Colonic mucosa (tissue), 4 donors: ENCODE data around the gene NOL4L. TPM values are rescaled to one million over a fixed set of nuclear protein-coding genes. Genes with fewer than 3 reads are reported as not detected.
A peak's percentile ranks its signal among the peaks of the same experiment; 100 is the strongest.

Source experiments
- DNase-seq: peaks from one replicate; pipeline ENCODE4 v3.0.0-alpha.2; 2020
- H3K27ac ChIP-seq: fragments of 200-600 bp; one replicate; pipeline ENCODE4 v1.8.0; 2021
- H3K27me3 ChIP-seq: fragments of 200-600 bp; one replicate; pipeline ENCODE4 v1.8.0; 2021
- H3K36me3 ChIP-seq: fragments of 200-600 bp; one replicate; pipeline ENCODE4 v1.8.0; 2021
- H3K4me1 ChIP-seq: fragments of 200-600 bp; one replicate; pipeline ENCODE4 v1.8.0; 2021; ENCODE audit warnings: mild to moderate bottlenecking
- H3K4me3 ChIP-seq: fragments of 200-600 bp; one replicate; pipeline ENCODE4 v1.8.0; 2021
- H3K9ac ChIP-seq, 2 donors: one replicate each; pipeline ENCODE4 v1.7.0; 2013; ENCODE audit warnings: control low read depth in 2 of 2, low read depth in 2 of 2, low read length in 2 of 2
- H3K9me3 ChIP-seq: fragments of 200-600 bp; one replicate; pipeline ENCODE4 v1.8.0; 2021
- CTCF ChIP-seq: fragments of 200-600 bp; IDR thresholded peaks from one replicate; pipeline ENCODE4 v1.8.0; 2022; ENCODE audit warnings: antibody characterized with exemption, mild to moderate bottlenecking
- intact Hi-C: fragments of 100-400 bp; cut with DNase I; formaldehyde crosslinking; loops from one replicate; pipeline ENCODE4 v1.14.1; 2022
- total RNA-seq, 2 donors: library from RNA; stranded (reverse); fragmentation: NEBNext Ultra II Directional in 1 of 2; extraction: Animal tissue kit (Norgen Biotek cat#: 25700) in 1 of 2; gene quantifications; one replicate each; pipeline ENCODE4 v1.2.1, GENCODE V29; 2021
- donor health status: healthy.
- donor health status: DM: no; HTN: no; CAD: no.
- donor health status: DM: no; HTN: no; CAD: no.

The NOL4L gene
- total RNA-seq, 2 donors from 2014 or later, result 54.2 to 58.0 TPM

DNA sequence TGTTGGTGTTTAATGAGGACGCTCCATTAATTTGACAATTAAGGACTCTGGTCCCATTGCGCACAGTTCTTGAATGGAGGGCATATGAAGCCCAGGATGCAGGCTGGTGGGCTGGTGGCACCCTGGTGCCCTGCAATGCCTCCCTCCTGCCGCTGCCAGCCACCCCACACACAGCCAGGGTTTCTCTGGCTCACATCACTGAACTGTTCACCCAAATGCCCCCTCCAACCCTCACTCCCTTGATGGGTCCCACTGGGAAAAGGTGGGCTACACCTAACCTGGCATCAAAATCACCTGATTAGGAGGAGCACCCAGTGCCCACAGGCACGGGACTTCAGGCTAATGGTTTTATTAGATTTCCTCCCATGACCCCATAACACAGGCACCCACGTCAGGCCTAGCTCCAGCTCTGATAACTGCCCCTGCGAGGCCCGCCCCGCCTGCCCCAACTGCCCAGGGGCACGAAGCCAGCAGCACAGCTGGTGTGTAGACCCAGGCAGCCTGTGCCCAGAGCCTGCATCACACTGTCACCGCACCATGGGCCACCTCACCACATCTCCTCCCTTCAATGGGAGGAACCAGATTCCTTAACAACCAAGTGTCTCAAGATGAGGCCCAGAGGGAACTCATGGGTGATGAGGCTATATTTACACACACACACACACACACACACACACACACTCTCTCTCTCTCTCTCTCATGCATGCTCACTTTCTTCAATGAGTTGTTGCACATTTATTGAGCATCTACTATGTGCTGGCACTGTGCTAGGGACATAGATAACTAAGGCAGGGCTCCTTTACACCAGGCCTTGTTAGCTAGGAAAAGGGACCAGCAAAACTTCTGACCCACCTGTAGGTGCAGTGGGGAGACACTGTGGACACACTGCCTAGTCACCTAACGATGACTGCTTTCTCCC, 107.3 kb downstream of the NOL4L start:
- no peak for TF ChIP-seq CTCF
- Histone ChIP-seq H3K27me3 (no peaks in the 10 kb centered on the region), H3K4me3 (no peak overlapping the region), H3K27ac (peak overlapping the region; percentile 95), H3K9me3 (no peaks in the 10 kb centered on the region), H3K4me1 (peaks cover 59% of the 10 kb centered on the region), H3K9ac (peak overlapping the region in 1 of 2 donors; percentile 97), H3K36me3 (no peaks in the 10 kb centered on the region)
- intact Hi-C loops, result no loop called here
- DNase-seq, result peak; percentile 68

DNA sequence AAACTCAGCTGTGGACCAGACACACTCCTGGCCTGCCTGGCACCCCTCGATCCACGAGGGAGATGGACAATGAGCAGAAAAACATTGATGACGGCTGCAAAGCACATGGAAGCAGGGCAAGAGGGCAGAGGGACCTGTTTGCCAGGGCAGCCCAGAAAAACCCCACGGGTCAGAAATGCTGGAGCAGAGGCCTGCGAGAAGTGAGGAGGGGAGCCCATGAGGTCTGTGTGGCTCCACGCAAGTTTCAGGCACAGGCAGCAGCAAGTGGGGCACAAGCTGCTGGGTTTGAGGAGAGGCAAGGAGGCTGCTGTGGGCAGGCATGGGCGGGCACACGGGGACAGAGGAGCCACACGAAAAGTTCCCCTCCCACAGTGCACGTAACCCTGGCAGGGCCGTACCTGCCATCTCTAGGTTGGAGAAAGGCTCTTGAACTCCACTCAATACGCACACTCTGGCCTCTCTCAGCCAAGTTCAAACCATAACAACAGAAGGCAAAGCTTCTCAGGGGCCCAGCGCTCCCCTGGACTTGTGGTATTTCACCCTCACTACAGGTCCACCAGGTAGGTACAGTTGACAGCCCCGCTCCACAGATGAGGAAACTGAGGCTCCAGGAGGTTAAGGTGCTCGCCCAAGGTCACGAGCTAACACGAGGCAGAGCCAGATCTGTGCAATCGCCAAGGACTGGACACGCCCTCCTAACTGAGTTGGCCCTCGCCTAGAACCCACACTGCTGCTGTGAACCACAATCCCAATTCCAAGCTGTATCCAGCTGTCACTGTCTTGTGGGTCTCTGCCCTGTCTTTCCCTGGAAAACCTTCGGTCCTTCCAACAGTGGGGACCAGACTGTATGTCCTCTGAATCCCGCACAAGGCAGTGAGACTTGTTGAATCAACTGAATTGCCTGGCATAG, 108.2 kb downstream of the NOL4L start:
- Histone ChIP-seq H3K4me3 (no peak overlapping the region), H3K9ac (peak overlapping the region in 1 of 2 donors; percentile 97), H3K36me3 (peaks cover 5% of the 10 kb centered on the region), H3K9me3 (no peaks in the 10 kb centered on the region), H3K4me1 (peaks cover 69% of the 10 kb centered on the region), H3K27ac (peak overlapping the region; percentile 95), H3K27me3 (no peaks in the 10 kb centered on the region)
- no peak for DNase-seq
- intact Hi-C loops, result no loop called here
- TF ChIP-seq CTCF, result no peak

DNA sequence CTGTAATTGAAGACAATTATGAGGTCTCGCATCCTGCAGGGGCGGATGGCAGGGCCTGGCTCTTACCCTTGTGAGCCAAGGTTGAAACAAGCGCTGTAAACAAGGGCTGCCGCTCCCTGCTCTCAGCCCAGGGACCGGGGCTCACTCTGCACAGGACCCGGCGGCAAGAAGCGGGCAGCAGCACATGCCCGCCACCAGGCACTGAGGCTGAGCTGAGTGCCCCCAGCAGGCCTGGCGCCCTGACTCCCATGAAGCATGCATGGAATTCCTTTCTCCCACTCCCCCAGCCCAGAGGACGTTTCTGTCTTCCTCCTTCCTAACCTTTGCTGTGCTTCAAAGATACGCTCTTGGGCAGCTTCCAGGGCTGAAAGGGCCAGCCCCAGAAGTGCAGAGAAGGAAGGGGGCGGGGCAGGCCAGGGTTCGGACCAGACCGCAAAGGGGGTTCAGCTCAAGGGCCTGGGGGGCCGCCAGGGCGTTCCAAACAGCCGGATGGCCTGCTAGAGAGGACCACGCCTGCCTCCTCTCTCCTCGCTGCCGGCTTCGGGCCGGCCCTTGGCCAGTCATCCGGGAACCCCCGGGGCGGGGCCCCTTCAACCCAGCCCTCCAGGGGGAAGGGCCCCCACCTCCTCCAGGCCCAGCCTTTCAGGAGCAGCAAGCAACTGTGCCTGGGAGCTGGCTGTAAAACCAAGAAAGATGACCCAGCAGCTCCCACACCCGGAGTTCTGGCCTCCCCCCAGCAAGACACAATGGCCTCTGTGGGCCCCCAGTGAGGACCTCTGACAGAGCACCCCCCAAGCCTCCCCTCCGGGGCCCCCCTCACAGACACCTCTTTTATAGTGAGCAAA, 109.9 kb downstream of the NOL4L start:
- Histone ChIP-seq H3K27me3 (no peaks in the 10 kb centered on the region), H3K27ac (peak overlapping the region; percentile 95), H3K4me3 (peak overlapping the region; percentile 21), H3K4me1 (peaks cover 75% of the 10 kb centered on the region), H3K9me3 (no peaks in the 10 kb centered on the region), H3K9ac (peak overlapping the region; percentile 76 to 97), H3K36me3 (peaks cover 5% of the 10 kb centered on the region)
- DNase-seq, result peak; percentile 96
- intact Hi-C loops, result no loop called here
- no peak for TF ChIP-seq CTCF

DNA sequence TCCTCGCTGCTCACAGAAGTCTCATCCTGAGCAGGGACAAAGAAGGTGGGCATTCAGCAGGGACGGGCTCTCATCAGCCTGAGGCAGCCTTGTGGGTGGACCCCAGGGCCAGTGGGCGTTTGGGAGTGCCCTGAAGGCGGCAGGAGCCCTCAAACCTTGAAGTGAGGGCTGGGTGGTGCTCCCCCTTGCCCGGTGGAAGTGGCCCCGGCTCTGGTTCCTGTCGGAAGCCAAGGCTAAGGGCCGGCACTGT, 110.5 kb downstream of the NOL4L start:
- no peak for DNase-seq
- Histone ChIP-seq H3K27me3 (no peaks in the 10 kb centered on the region), H3K9ac (peak overlapping the region; percentile 76 to 97), H3K36me3 (peaks cover 5% of the 10 kb centered on the region), H3K27ac (peak overlapping the region; percentile 95), H3K9me3 (no peaks in the 10 kb centered on the region), H3K4me3 (peak overlapping the region; percentile 21), H3K4me1 (peaks cover 78% of the 10 kb centered on the region)
- intact Hi-C loops, result no loop called here
- TF ChIP-seq CTCF, result no peak
